Stimulated activated naive CD8-positive, alpha-beta T cell treated with anti-CD3 and anti-CD28 coated beads, Interleukin-15, Interleukin-2, amounts not matched to agents 100 ng/mL and 50 ng/mL, for 24 hours (primary cell): ENCODE results near the gene PAM16.
"Not testable (repeated sequence)": the region's sequence is repeated elsewhere in the genome, so short reads cannot be mapped to it uniquely, and the experiment has no call there.

Experiments used
- H3K27ac Mint-ChIP-seq: one replicate; pipeline ENCODE4 v1.8.0; 2021; ENCODE audit warnings: mild to moderate bottlenecking, mixed read lengths
- H3K27me3 Mint-ChIP-seq: one replicate; pipeline ENCODE4 v1.8.0; 2021; ENCODE audit warnings: mixed read lengths
- H3K36me3 Mint-ChIP-seq: one replicate; pipeline ENCODE4 v1.8.0; 2021; ENCODE audit warnings: low read depth, mixed read lengths
- H3K4me1 Mint-ChIP-seq: one replicate; pipeline ENCODE4 v1.8.0; 2021; ENCODE audit warnings: low read depth, mixed read lengths
- H3K4me3 Mint-ChIP-seq: one replicate; pipeline ENCODE4 v1.8.0; 2021; ENCODE audit warnings: mild to moderate bottlenecking, mixed read lengths
- H3K9me3 Mint-ChIP-seq: one replicate; pipeline ENCODE4 v1.8.0; 2021; ENCODE audit warnings: mixed read lengths

Gene PAM16

DNA sequence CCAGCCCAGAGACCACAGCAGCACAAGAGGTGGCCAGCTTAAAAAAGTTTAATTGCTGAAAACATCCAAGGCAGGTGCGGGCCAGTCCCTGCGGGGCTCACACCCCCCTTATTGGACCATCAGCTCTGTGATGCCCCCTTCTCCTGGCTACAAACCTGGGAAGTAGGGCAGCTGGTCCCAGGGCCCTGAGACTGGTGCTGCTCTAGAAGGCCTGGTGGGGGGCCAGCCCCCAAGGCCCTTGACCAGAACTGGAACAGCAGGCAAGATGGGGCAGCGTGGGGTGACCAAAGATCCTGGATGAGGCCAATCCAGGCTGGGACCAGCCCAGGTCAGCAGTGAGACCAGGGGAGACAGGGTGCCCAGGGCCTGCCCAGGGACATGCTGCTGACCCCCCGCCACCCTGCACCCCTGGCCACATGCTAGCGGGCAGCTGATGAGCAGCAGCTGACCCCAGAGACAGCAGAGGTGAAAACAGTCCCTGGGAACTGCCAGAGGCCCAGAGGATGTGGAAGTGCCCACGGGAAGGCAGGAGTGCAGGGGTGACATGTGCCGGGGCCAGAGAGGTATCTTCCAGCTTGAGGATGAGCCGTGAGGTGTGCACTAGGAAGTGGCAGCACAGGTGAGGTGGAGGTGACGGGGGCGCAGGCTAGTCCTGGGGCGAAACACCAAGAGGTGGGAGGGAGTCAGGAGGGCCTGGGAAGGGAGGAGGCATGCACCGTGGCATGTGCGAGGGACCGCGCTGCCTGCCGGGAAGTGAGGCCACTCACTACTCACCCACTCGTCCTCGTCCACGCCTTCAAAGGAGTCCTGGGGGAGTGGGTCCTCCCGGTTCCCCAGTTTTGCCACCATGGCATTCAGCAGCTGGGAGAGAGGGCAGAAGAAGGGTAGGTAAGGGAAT is 3.6 kb upstream of the PAM16 start:
- H3K36me3 Mint-ChIP-seq: peaks cover 4% of the 10 kb centered on the region
- no peak overlapping the region for H3K27ac Mint-ChIP-seq
- no peaks in the 10 kb centered on the region for H3K27me3 Mint-ChIP-seq
- no peak overlapping the region for H3K4me3 Mint-ChIP-seq
- no peaks in the 10 kb centered on the region for H3K9me3 Mint-ChIP-seq
- peaks cover 14% of the 10 kb centered on the region for H3K4me1 Mint-ChIP-seq

DNA sequence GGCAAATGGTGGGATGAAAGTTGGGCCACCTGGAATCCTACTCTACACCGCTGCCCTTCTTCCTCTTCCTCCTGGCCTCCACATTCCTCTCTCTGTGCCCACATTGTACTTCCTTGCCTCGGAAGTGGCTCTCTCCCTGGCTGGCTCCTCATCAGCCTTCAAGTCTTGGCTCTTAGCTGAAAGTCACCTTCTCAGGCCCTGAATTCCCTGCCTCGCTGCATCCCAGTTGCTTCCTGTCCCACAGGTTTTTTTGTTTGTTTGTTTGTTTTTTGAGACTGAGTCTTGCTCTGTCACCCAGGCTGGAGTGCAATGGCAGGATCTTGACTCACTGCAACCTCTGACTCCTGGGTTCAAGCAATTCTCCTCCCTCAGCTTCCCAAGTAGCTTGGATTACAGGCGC is 2.6 kb upstream of the PAM16 start:
- H3K9me3 Mint-ChIP-seq: no peaks in the 10 kb centered on the region
- H3K4me1 Mint-ChIP-seq: peaks cover 20% of the 10 kb centered on the region
- no peaks in the 10 kb centered on the region for H3K27me3 Mint-ChIP-seq
- H3K4me3 Mint-ChIP-seq: no peak overlapping the region
- H3K27ac Mint-ChIP-seq: no peak overlapping the region
- H3K36me3 Mint-ChIP-seq: no peaks in the 10 kb centered on the region

GRCh38 chr16:4352843-4353242 is 1.7 kb upstream of the PAM16 start:
- Mint-ChIP-seq H3K9me3 (no peaks in the 10 kb centered on the region), H3K4me1 (peaks cover 28% of the 10 kb centered on the region), H3K27ac (no peak overlapping the region), H3K4me3 (no peak overlapping the region), H3K36me3 (peaks cover 5% of the 10 kb centered on the region), H3K27me3 (no peaks in the 10 kb centered on the region)

GRCh38 chr16:4351880-4352279 is 759 bp upstream of the PAM16 start:
- Mint-ChIP-seq H3K4me1 (peaks cover 33% of the 10 kb centered on the region), H3K27me3 (no peaks in the 10 kb centered on the region), H3K9me3 (no peaks in the 10 kb centered on the region), H3K36me3 (peaks cover 5% of the 10 kb centered on the region), H3K27ac (peak overlapping the region; percentile 91), H3K4me3 (peak overlapping the region; percentile 96)

DNA sequence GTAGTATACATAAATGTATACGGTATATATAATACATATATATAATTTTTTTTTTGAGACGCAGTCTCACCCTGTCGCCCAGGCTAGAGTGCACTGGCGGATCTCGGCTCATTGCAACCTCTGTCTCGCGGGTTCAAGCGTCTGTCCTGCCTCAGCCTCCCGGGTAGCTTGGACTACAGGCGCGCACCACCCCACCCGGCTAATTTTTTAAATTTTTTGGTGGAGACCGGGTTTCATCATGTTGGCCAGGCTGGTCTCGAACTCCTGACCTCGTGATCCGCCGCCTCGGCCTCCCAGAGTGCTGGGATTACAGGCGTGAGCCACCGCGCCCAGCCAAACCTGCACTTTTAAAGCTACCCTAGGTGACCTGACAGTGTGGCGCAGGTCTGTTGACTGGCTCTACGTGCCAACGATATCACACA is 745 bp downstream of the PAM16 start:
- peaks cover 5% of the 10 kb centered on the region for H3K36me3 Mint-ChIP-seq
- peak overlapping the region; percentile 96 for H3K4me3 Mint-ChIP-seq
- H3K4me1 Mint-ChIP-seq: peaks cover 33% of the 10 kb centered on the region
- peak overlapping the region; percentile 91 for H3K27ac Mint-ChIP-seq
- H3K27me3 Mint-ChIP-seq: no peaks in the 10 kb centered on the region
- H3K9me3 Mint-ChIP-seq: no peaks in the 10 kb centered on the region

DNA sequence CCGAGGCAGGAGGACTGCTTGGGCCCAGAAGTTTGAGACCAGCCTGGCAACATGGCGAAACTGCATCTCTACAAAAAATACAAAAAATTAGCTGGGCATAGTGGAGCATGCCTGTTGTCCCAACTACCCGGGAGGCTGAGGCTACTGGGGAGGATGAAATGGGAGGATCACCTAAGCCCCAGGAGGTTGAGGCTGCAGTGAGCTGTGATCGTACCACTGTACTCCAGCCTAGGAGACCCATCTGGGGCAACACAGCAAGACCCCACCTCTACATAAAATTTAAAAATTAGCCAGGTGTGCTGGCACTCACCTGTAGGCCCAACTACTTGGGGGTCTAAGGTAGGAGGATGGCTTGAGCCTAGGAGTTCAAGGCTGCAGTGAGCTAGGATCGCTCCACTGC is 1.8 kb downstream of the PAM16 start:
- Mint-ChIP-seq H3K9me3 (no peaks in the 10 kb centered on the region), H3K4me3 (peak overlapping the region; percentile 65), H3K4me1 (peaks cover 33% of the 10 kb centered on the region), H3K27me3 (no peaks in the 10 kb centered on the region), H3K36me3 (peaks cover 5% of the 10 kb centered on the region), H3K27ac (no peak overlapping the region)

GRCh38 chr16:4347765-4348509 is 3.2 kb downstream of the PAM16 start:
- Mint-ChIP-seq H3K27me3 (no peaks in the 10 kb centered on the region), H3K27ac (no peak overlapping the region), H3K36me3 (peaks cover 5% of the 10 kb centered on the region), H3K4me1 (peaks cover 33% of the 10 kb centered on the region), H3K9me3 (no peaks in the 10 kb centered on the region), H3K4me3 (no peak overlapping the region)

DNA sequence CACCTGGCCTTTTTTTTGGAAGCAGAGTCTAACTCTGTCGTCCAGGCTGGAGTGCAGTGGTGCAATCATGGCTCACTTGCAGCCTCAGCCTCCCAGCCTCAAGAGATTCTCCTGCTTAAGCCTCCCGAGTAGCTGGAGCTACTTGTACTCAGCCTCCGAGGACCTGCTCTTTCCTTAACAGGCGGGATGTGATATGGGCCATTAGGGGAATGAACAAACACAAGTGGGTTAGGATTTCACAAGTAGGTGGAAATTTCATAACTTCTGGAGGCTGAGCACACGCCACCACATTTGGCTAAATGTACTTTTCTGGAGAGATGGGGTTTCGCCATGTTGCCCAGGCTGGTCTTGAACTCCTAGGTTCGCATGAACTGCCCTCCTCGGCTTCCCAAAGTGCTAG is 4.1 kb downstream of the PAM16 start:
- H3K36me3 Mint-ChIP-seq: peaks cover 5% of the 10 kb centered on the region
- peak overlapping the region; percentile 19 for H3K27ac Mint-ChIP-seq
- peaks cover 33% of the 10 kb centered on the region for H3K4me1 Mint-ChIP-seq
- H3K27me3 Mint-ChIP-seq: no peaks in the 10 kb centered on the region
- H3K4me3 Mint-ChIP-seq: no peak overlapping the region
- H3K9me3 Mint-ChIP-seq: no peaks in the 10 kb centered on the region

- Mint-ChIP-seq H3K27ac (peak overlapping the region; percentile 45), H3K4me3 (no peak overlapping the region), H3K9me3 (no peaks in the 10 kb centered on the region), H3K27me3 (no peaks in the 10 kb centered on the region), H3K4me1 (peaks cover 25% of the 10 kb centered on the region), H3K36me3 (peaks cover 5% of the 10 kb centered on the region)
Observed at GRCh38 chr16:4345836-4346781, 5.0 kb downstream of the PAM16 start.

DNA sequence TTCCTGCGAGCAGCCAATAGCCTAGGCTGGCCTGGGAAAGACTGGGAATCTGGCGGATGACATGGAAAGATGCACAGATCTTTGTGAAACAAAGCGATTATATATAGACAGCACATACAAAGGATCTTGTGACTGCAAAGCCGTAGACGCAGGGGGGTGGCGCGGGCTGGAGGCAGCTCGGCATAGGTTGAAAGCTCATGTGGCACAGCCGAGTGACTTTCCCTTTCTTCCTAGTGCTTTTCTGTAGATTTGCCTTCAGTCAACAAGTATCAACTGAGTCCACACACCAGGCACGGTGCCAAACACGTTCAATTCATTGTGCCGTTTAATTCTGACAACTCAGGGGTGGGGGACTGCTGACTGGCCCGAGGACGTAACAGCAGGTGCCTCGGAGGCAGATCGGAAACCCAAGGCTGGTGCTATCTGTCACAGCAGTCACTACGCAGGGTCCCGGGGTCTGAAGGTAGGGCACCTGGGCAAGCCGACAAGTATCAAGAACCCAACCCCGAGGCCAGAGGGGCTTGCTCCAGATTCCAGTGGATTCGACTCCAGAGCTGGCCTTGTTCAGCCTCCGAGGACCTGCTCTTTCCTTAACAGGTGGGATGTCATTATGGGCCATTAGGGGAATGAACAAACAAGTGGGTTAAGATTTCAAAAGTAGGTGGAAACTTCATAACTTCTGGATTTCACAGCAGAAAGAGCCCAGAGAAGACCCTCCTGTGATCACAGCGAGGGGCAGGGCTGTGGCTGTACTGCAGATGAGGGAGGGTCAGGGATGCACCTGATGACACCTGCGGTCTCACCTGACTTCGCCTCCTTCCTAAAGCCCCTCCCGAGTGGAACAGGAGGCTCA is 5.9 kb downstream of the PAM16 start:
- Mint-ChIP-seq H3K4me3 (no peak overlapping the region), H3K27ac (no peak overlapping the region), H3K36me3 (peaks cover 5% of the 10 kb centered on the region), H3K9me3 (no peaks in the 10 kb centered on the region), H3K4me1 (peaks cover 22% of the 10 kb centered on the region), H3K27me3 (no peaks in the 10 kb centered on the region)

DNA sequence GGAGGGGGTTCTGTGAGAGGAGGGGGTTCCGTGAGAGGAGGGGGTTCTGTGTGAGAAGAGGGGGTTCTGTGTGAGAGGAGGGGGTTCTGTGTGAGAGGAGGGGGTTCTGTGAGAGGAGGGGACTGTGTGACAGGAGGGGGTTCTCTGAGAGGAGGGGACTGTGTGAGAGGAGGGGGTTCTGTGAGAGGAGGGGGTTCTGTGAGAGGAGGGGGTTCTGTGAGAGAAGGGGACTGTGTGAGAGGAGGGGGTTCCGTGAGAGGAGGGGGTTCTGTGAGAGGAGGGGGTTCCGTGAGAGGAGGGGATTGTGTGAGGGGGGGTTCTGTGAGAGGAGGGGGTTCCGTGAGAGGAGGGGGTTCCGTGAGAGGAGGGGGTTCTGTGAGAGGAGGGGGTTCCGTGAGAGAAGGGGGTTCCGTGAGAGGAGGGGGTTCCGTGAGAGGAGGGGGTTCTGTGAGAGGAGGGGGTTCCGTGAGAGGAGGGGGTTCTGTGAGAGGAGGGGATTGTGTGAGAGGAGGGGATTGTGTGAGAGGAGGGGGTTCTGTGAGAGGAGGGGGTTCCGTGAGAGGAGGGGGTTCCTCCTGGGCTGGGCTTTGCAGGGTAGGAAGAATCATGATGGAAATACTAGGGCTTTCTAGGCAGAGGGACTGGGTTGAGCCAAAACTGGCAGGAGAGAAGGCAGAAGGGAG is 6.7 kb downstream of the PAM16 start:
- H3K27ac Mint-ChIP-seq, H3K27me3 Mint-ChIP-seq, H3K9me3 Mint-ChIP-seq, H3K4me3 Mint-ChIP-seq, H3K36me3 Mint-ChIP-seq: not testable (repeated sequence)
- peaks cover 17% of the 10 kb centered on the region for H3K4me1 Mint-ChIP-seq

- peaks cover under 1% of the 10 kb centered on the region for H3K36me3 Mint-ChIP-seq
- H3K4me3 Mint-ChIP-seq: no peak overlapping the region
- H3K27ac Mint-ChIP-seq: no peak overlapping the region
- no peaks in the 10 kb centered on the region for H3K27me3 Mint-ChIP-seq
- H3K4me1 Mint-ChIP-seq: peaks cover 8% of the 10 kb centered on the region
- H3K9me3 Mint-ChIP-seq: no peaks in the 10 kb centered on the region
Observed at GRCh38 chr16:4342866-4343744, 8.0 kb downstream of the PAM16 start.

GRCh38 chr16:4341250-4341649 is 9.9 kb downstream of the PAM16 start:
- Mint-ChIP-seq H3K4me3 (no peak overlapping the region), H3K27ac (no peak overlapping the region), H3K9me3 (no peaks in the 10 kb centered on the region), H3K4me1 (no peaks in the 10 kb centered on the region), H3K27me3 (no peaks in the 10 kb centered on the region), H3K36me3 (no peaks in the 10 kb centered on the region)
